HepG2 (cell line): ENCODE data around the gene CRIP1. TPM values are rescaled to one million over a fixed set of nuclear protein-coding genes. Genes with fewer than 3 reads are reported as not detected.

Experiments
- ARHGAP35 ChIP-seq: sonication (generic); formaldehyde crosslinking; IDR thresholded peaks from 2 replicates; pipeline ENCODE4 v1.9.0; 2022; ENCODE audit warnings: mild to moderate bottlenecking, inconsistent platforms, moderate library complexity, missing genetic modification reagents, borderline replicate concordance
- CENPT ChIP-seq: sonication (generic); formaldehyde crosslinking; IDR thresholded peaks from 2 replicates; pipeline ENCODE4 v1.8.0; 2022; ENCODE audit warnings: low read depth, mild to moderate bottlenecking, moderate library complexity, missing genetic modification reagents
- DDIT3 ChIP-seq: sonication (generic); formaldehyde crosslinking; IDR thresholded peaks from 2 replicates; pipeline ENCODE4 v1.4.0; 2020; ENCODE audit warnings: mild to moderate bottlenecking, missing genetic modification reagents
- DMAP1 ChIP-seq: IDR thresholded peaks from 2 replicates; pipeline ENCODE4 v1.6.1; 2016
- FOXJ3 ChIP-seq: sonication (generic); formaldehyde crosslinking; IDR thresholded peaks from 2 replicates; pipeline ENCODE4 v1.4.0; 2020; ENCODE audit warnings: missing genetic modification reagents, mild to moderate bottlenecking, borderline replicate concordance
- FUBP1 ChIP-seq: sonication (generic); formaldehyde crosslinking; IDR thresholded peaks from 2 replicates; pipeline ENCODE4 v1.5.1; 2020; ENCODE audit warnings: missing genetic modification reagents, mild to moderate bottlenecking, borderline replicate concordance
- REST ChIP-seq, 2 experiments: IDR thresholded peaks; 2 replicates each; pipeline ENCODE4 v1.6.1; 2011 to 2012; ENCODE audit warnings: low read length in 2 of 2, borderline replicate concordance in 1 of 2, low read depth in 1 of 2, mild to moderate bottlenecking in 1 of 2, moderate library complexity in 1 of 2
- SAFB2 ChIP-seq: sonication (generic); formaldehyde crosslinking; IDR thresholded peaks from 2 replicates; pipeline ENCODE4 v1.5.1; 2020; ENCODE audit warnings: missing genetic modification reagents, low read depth, mild to moderate bottlenecking, borderline replicate concordance
- SNAPC2 ChIP-seq: sonication (generic); formaldehyde crosslinking; IDR thresholded peaks from 2 replicates; pipeline ENCODE4 v1.8.1; 2022; ENCODE audit warnings: mild to moderate bottlenecking, missing genetic modification reagents
- TBX2 ChIP-seq: sonication (generic); formaldehyde crosslinking; IDR thresholded peaks from 2 replicates; pipeline ENCODE4 v1.5.0; 2020; ENCODE audit warnings: missing genetic modification reagents, mild to moderate bottlenecking, borderline replicate concordance
- TCF7 ChIP-seq: sonication (generic); IDR thresholded peaks from 2 replicates; pipeline ENCODE4 v1.6.1; 2016; ENCODE audit warnings: antibody characterized with exemption, low read depth
- ZNF124 ChIP-seq: sonication (generic); formaldehyde crosslinking; IDR thresholded peaks from 2 replicates; pipeline ENCODE4 v1.4.0; 2020; ENCODE audit warnings: missing genetic modification reagents
- ZNF138 ChIP-seq: sonication (generic); formaldehyde crosslinking; IDR thresholded peaks from 2 replicates; pipeline ENCODE4 v1.5.0; 2020; ENCODE audit warnings: mild to moderate bottlenecking, low read depth, missing genetic modification reagents
- ZNF276 ChIP-seq: sonication (generic); formaldehyde crosslinking; IDR thresholded peaks from 2 replicates; pipeline ENCODE4 v1.4.0; 2020; ENCODE audit warnings: mild to moderate bottlenecking, low read depth, missing genetic modification reagents
- ZNF503 ChIP-seq: sonication (generic); formaldehyde crosslinking; IDR thresholded peaks from 2 replicates; pipeline ENCODE4 v1.4.0; 2020; ENCODE audit warnings: missing genetic modification reagents
- ZNF552 ChIP-seq: sonication (generic); formaldehyde crosslinking; IDR thresholded peaks from 2 replicates; pipeline ENCODE4 v1.9.0; 2022; ENCODE audit warnings: missing genetic modification reagents, mild to moderate bottlenecking, borderline replicate concordance
- ZNF570 ChIP-seq: sonication (generic); formaldehyde crosslinking; IDR thresholded peaks from 2 replicates; pipeline ENCODE4 v1.4.0; 2020; ENCODE audit warnings: mild to moderate bottlenecking, missing genetic modification reagents, borderline replicate concordance
- ZNF776 ChIP-seq: sonication (generic); formaldehyde crosslinking; IDR thresholded peaks from 2 replicates; pipeline ENCODE4 v1.4.0; 2020; ENCODE audit warnings: mild to moderate bottlenecking, missing genetic modification reagents
- polyA plus RNA-seq, 8 experiments: library from polyadenylated mRNA; depleted of rRNA in 3 of 8; stranded (reverse) in 7 of 8; unstranded in 1 of 8; fragments of >200 nt; fragmentation: Illumina TruSeq in 4 of 8; extraction: Trizol in 4 of 8; gene quantifications; 2 replicates each; pipeline versions ENCODE4 v1.2.1 to v1.2.3, GENCODE V29; 2011 to 2016; ENCODE audit warnings: low read depth in 4 of 8, missing spikeins in 1 of 8, mixed read lengths in 1 of 8; ENCODE audit not compliant: insufficient read depth in 1 of 8
- total RNA-seq, 5 experiments: library from RNA; depleted of rRNA; stranded (reverse); fragments of >200 nt; fragmentation: Illumina TruSeq; extraction: Trizol; gene quantifications; 2 replicates each; pipeline ENCODE4 v1.2.3, GENCODE V29; 2016; ENCODE audit warnings: low read depth in 1 of 5

Gene CRIP1
- total and polyA plus RNA-seq, 2 of the 13 experiments (the other 11 are each of a cell fraction or from before 2014, with no cell fraction given) = 53.9 to 59.5 TPM

GRCh38 chr14:105476097-105476830 is 10.4 kb upstream of the CRIP1 start (continued):
- TF ChIP-seq FUBP1 (CRISPR knock-in tag) = no peak
- TF ChIP-seq ZNF503 (CRISPR knock-in tag) = no peak
- no peak for TF ChIP-seq DDIT3
- no peak for TF ChIP-seq SAFB2
- peak; percentile 47; the same call in 1 of the 2 replicates for TF ChIP-seq ZNF124 (CRISPR knock-in tag)
- TF ChIP-seq ZNF776 = 0 out of 2 replicates have a peak, but pooled peaks have one; percentile 55
- peak; percentile 32; the same call in 1 of the 2 replicates for TF ChIP-seq FOXJ3 (CRISPR knock-in tag)
- no peak for TF ChIP-seq SNAPC2
- 0 out of 2 replicates have a peak, but pooled peaks have one; percentile 70 for TF ChIP-seq ARHGAP35 (CRISPR knock-in tag)
- TF ChIP-seq ZNF276 (CRISPR knock-in tag) = no peak
- 0 out of 2 replicates have a peak, but pooled peaks have one; percentile 7 for TF ChIP-seq ZNF138
- TF ChIP-seq ZNF552 (CRISPR knock-in tag) = 0 out of 2 replicates have a peak, but pooled peaks have one; percentile 46
- no peak for TF ChIP-seq REST (IDR thresholded peaks at IDR 0.05; ENCODE audit: borderline replicate concordance in 1 of 2, low read depth in 1 of 2, low read length in 2 of 2)
- peak; percentile 83; the same call in 1 of the 2 replicates for TF ChIP-seq CENPT (CRISPR knock-in tag)
- no peak for TF ChIP-seq ZNF570 (CRISPR knock-in tag)
- no peak for TF ChIP-seq TCF7
- TF ChIP-seq TBX2 (CRISPR knock-in tag) = 0 out of 2 replicates have a peak, but pooled peaks have one; percentile 5
- peak; percentile 29; the same call in 1 of the 2 replicates for TF ChIP-seq DMAP1 (CRISPR knock-in tag)
